Liver (tissue), 9 donors: ENCODE measurements around the gene UNC5B. TPM values are rescaled to one million over a fixed set of nuclear protein-coding genes. Genes with fewer than 3 reads are reported as not detected.

Source experiments
- DNase-seq: peaks from one replicate; pipeline ENCODE4 v3.0.0-alpha.2; 2017; ENCODE audit warnings: low spot score
- H3K27ac ChIP-seq, 2 donors: one replicate each; pipeline ENCODE4 v1.7.0; 2013; ENCODE audit warnings: inconsistent platforms in 2 of 2, low read length in 2 of 2, control low read depth in 1 of 2, low read depth in 1 of 2, mild to moderate bottlenecking in 1 of 2
- H3K27me3 ChIP-seq, 4 donors: one replicate each; pipeline versions ENCODE4 v1.6.1 to v1.7.0; 2013; ENCODE audit warnings: low read length in 3 of 4, inconsistent platforms in 1 of 4, mild to moderate bottlenecking in 1 of 4, moderate library complexity in 1 of 4; ENCODE audit not compliant: control insufficient read depth in 4 of 4, insufficient read depth in 4 of 4
- H3K36me3 ChIP-seq, 4 donors: one replicate each; pipeline versions ENCODE4 v1.6.1 to v1.7.0; 2013; ENCODE audit warnings: low read length in 3 of 4, mild to moderate bottlenecking in 3 of 4, low read depth in 1 of 4, moderate library complexity in 1 of 4; ENCODE audit not compliant: control insufficient read depth in 4 of 4, insufficient read depth in 3 of 4
- H3K4me1 ChIP-seq, 4 donors: one replicate each; pipeline versions ENCODE4 v1.6.1 to v1.7.0; 2013; ENCODE audit warnings: low read length in 3 of 4, mild to moderate bottlenecking in 3 of 4, moderate library complexity in 1 of 4; ENCODE audit not compliant: control insufficient read depth in 4 of 4, insufficient read depth in 4 of 4
- H3K4me3 ChIP-seq, 3 donors: one replicate each; pipeline versions ENCODE4 v1.6.1 to v1.7.0; 2013; ENCODE audit warnings: low read length in 3 of 3, control low read depth in 1 of 3, low read depth in 1 of 3, mild to moderate bottlenecking in 1 of 3
- H3K9ac ChIP-seq, 2 donors: one replicate each; pipeline ENCODE4 v1.7.0; 2013; ENCODE audit warnings: low read length in 2 of 2, mild to moderate bottlenecking in 2 of 2, moderate library complexity in 2 of 2, control low read depth in 1 of 2, low read depth in 1 of 2
- H3K9me3 ChIP-seq, 4 donors: one replicate each; pipeline versions ENCODE4 v1.6.1 to v1.7.0; 2013; ENCODE audit warnings: low read length in 3 of 4; ENCODE audit not compliant: control insufficient read depth in 4 of 4
- ATF3 ChIP-seq: IDR thresholded peaks from 2 replicates; pipeline ENCODE4 v1.6.1; 2016; ENCODE audit warnings: antibody characterized with exemption
- CTCF ChIP-seq: fragments of 150-350 bp; IDR thresholded peaks from 2 replicates; pipeline ENCODE4 v1.5.1; 2017; ENCODE audit warnings: improper control_type of control experiment, low read depth, low read length; ENCODE audit not compliant: missing input control
- EGR1 ChIP-seq, 2 donors: IDR thresholded peaks; 2 replicates each; pipeline ENCODE4 v1.6.1; 2016 to 2018; ENCODE audit warnings: antibody characterized with exemption in 2 of 2, low read depth in 2 of 2
- FOXA1 ChIP-seq: IDR thresholded peaks from 2 replicates; pipeline ENCODE4 v1.6.1; 2016; ENCODE audit warnings: antibody characterized with exemption
- FOXA2 ChIP-seq: IDR thresholded peaks from 2 replicates; pipeline ENCODE4 v1.6.1; 2016; ENCODE audit warnings: antibody characterized with exemption
- GABPA ChIP-seq, 2 donors: IDR thresholded peaks in 1 of 2; conservative IDR thresholded peaks in 1 of 2; 2 replicates each; pipeline ENCODE4 v1.6.1; 2016; ENCODE audit warnings: antibody characterized with exemption in 2 of 2, mild to moderate bottlenecking in 1 of 2, moderate library complexity in 1 of 2
- HNF4A ChIP-seq, 2 donors: conservative IDR thresholded peaks; 2 replicates each; pipeline ENCODE4 v1.6.1; 2016; ENCODE audit warnings: antibody characterized with exemption in 2 of 2, mild to moderate bottlenecking in 2 of 2
- HNF4G ChIP-seq: IDR thresholded peaks from 2 replicates; pipeline ENCODE4 v1.6.1; 2016; ENCODE audit warnings: antibody characterized with exemption
- JUND ChIP-seq, 2 donors: IDR thresholded peaks; 2 replicates each; pipeline ENCODE4 v1.6.1; 2016; ENCODE audit warnings: antibody characterized with exemption in 2 of 2
- MAX ChIP-seq: IDR thresholded peaks from 2 replicates; pipeline ENCODE4 v1.6.1; 2016; ENCODE audit warnings: antibody characterized with exemption
- NR2F2 ChIP-seq: IDR thresholded peaks from 2 replicates; pipeline ENCODE4 v1.6.1; 2016; ENCODE audit warnings: antibody characterized with exemption
- RAD21 ChIP-seq, 2 donors: IDR thresholded peaks; 2 replicates each; pipeline ENCODE4 v1.6.1; 2016; ENCODE audit warnings: antibody characterized with exemption in 2 of 2, mild to moderate bottlenecking in 2 of 2
- REST ChIP-seq: IDR thresholded peaks from 2 replicates; pipeline ENCODE4 v1.6.1; 2016; ENCODE audit warnings: antibody characterized with exemption, mild to moderate bottlenecking
- RXRA ChIP-seq, 2 donors: IDR thresholded peaks; 2 replicates each; pipeline ENCODE4 v1.6.1; 2017 to 2018; ENCODE audit warnings: antibody characterized with exemption in 2 of 2, mild to moderate bottlenecking in 1 of 2
- SP1 ChIP-seq: IDR thresholded peaks from 2 replicates; pipeline ENCODE4 v1.6.1; 2018; ENCODE audit warnings: antibody characterized with exemption, mild to moderate bottlenecking
- TAF1 ChIP-seq: conservative IDR thresholded peaks from 2 replicates; pipeline ENCODE4 v1.6.1; 2016; ENCODE audit warnings: antibody characterized with exemption, mild to moderate bottlenecking
- YY1 ChIP-seq: IDR thresholded peaks from 2 replicates; pipeline ENCODE4 v1.6.1; 2016; ENCODE audit warnings: antibody characterized with exemption, mild to moderate bottlenecking
- ZBTB33 ChIP-seq: IDR thresholded peaks from 2 replicates; pipeline ENCODE4 v1.6.1; 2016; ENCODE audit warnings: antibody characterized with exemption
- WGBS: extraction: QIAGEN DNeasy Blood & Tissue Kit; methylation state at CpG from one replicate; pipeline ENCODE4 v1.1.7; 2013; 5-methylcytosine and 5-hydroxymethylcytosine counted together
- polyA plus RNA-seq, 2 donors: library from polyadenylated mRNA; stranded (reverse) in 1 of 2; unstranded in 1 of 2; fragments of 200-250 nt in 1 of 2; fragments of >200 nt in 1 of 2; fragmentation: Nextera tagmentation in 1 of 2; extraction: Ambion mirVana in 1 of 2; gene quantifications; one replicate each; pipeline versions ENCODE4 v1.2.1 to v1.2.3, GENCODE V29; 2013 to 2015
- total RNA-seq, 2 donors: library from RNA; depleted of rRNA; stranded (reverse); fragments of >200 nt; gene quantifications; one replicate each; pipeline ENCODE4 v1.2.3, GENCODE V29; 2014
- donor health status: healthy.
- donor health status: healthy.
- donor health status: healthy.
- donor health status: healthy.
- donor health status: healthy.

The UNC5B gene
- total and polyA plus RNA-seq, 4 donors, result 0.56 to 1.8 (median 1.3) TPM

- Histone ChIP-seq H3K4me1 (peaks cover 0 to 7% (median 2%) of the 10 kb centered on the region in 4 donors), H3K36me3 (no peaks in the 10 kb centered on the region), H3K4me3 (no peak overlapping the region), H3K27ac (no peak overlapping the region), H3K9ac (no peak overlapping the region), H3K9me3 (no peaks in the 10 kb centered on the region), H3K27me3 (no peaks in the 10 kb centered on the region)
- TF ChIP-seq HNF4G (no peak), CTCF (no peak), GABPA (IDR thresholded peaks at IDR 0.05 in 1 of 2, conservative IDR thresholded peaks at IDR 0.05 in 1 of 2) (no peak), MAX (no peak), ZBTB33 (no peak), TAF1 (no peak), REST (no peak), FOXA1 (no peak), HNF4A (conservative IDR thresholded peaks at IDR 0.05) (no peak), NR2F2 (no peak), JUND (IDR thresholded peaks at IDR 0.05) (no peak), EGR1 (IDR thresholded peaks at IDR 0.05; ENCODE audit: low read depth in 2 of 2) (no peak), ATF3 (no peak), RAD21 (IDR thresholded peaks at IDR 0.05) (no peak), FOXA2 (no peak), SP1 (no peak), RXRA (IDR thresholded peaks at IDR 0.05) (no peak), YY1 (no peak)
- no peak for DNase-seq
- 93% methylated on average over 16 of the region's 16 CpGs for WGBS
Measured at GRCh38 chr10:71264345-71265200, 52.2 kb downstream of the UNC5B start.
